ENCODE results near the gene TMCC3.

GRCh38 chr12:94634717-94635116 is 15.6 kb downstream of the TMCC3 start:
- TF ChIP-seq CTCF (IDR thresholded peaks at IDR 0.05), result no peak
- no peak for TF ChIP-seq POLR2A (IDR thresholded peaks at IDR 0.05)

All from suprapubic skin (tissue), 3 donors.